Gastroesophageal sphincter (tissue), 3 donors: ENCODE results near the gene CCDC47.

Experiments used
- EP300 ChIP-seq: sonication (generic); formaldehyde crosslinking; IDR thresholded peaks from one replicate; pipeline ENCODE4 v1.6.1; 2017; ENCODE audit warnings: antibody characterized with exemption, mild to moderate bottlenecking
- POLR2A ChIP-seq, 2 donors: fragments of 450-650 bp; IDR thresholded peaks; one replicate each; pipeline ENCODE4 v1.6.1; 2017; ENCODE audit warnings: antibody characterized with exemption in 2 of 2, mild to moderate bottlenecking in 2 of 2, moderate library complexity in 1 of 2
- POLR2AphosphoS5 ChIP-seq: sonication (generic); formaldehyde crosslinking; IDR thresholded peaks from one replicate; pipeline ENCODE4 v1.6.1; 2017; ENCODE audit warnings: antibody characterized with exemption
- TF ChIP-seq, protein P1 (sequence below), 4 experiments: fragments of 200-600 bp in 2 of 4; fragments of 450-650 bp in 2 of 4; sonication (generic) in 1 of 4; IDR thresholded peaks; one replicate each; pipeline ENCODE4 v1.5.1; 2017 to 2019; ENCODE audit warnings: antibody characterized with exemption in 4 of 4, mild to moderate bottlenecking in 2 of 4, moderate library complexity in 2 of 4

GRCh38 chr17:63751806-63752205, 21.6 kb downstream of the CCDC47 start:
- TF ChIP-seq, protein P1, sequence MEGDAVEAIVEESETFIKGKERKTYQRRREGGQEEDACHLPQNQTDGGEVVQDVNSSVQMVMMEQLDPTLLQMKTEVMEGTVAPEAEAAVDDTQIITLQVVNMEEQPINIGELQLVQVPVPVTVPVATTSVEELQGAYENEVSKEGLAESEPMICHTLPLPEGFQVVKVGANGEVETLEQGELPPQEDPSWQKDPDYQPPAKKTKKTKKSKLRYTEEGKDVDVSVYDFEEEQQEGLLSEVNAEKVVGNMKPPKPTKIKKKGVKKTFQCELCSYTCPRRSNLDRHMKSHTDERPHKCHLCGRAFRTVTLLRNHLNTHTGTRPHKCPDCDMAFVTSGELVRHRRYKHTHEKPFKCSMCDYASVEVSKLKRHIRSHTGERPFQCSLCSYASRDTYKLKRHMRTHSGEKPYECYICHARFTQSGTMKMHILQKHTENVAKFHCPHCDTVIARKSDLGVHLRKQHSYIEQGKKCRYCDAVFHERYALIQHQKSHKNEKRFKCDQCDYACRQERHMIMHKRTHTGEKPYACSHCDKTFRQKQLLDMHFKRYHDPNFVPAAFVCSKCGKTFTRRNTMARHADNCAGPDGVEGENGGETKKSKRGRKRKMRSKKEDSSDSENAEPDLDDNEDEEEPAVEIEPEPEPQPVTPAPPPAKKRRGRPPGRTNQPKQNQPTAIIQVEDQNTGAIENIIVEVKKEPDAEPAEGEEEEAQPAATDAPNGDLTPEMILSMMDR (IDR thresholded peaks at IDR 0.05) = no peak
- TF ChIP-seq EP300 = no peak
- TF ChIP-seq POLR2A (IDR thresholded peaks at IDR 0.05) = no peak
- TF ChIP-seq POLR2AphosphoS5 = no peak
